ENCODE measurements around the gene MAN1B1.

DNA sequence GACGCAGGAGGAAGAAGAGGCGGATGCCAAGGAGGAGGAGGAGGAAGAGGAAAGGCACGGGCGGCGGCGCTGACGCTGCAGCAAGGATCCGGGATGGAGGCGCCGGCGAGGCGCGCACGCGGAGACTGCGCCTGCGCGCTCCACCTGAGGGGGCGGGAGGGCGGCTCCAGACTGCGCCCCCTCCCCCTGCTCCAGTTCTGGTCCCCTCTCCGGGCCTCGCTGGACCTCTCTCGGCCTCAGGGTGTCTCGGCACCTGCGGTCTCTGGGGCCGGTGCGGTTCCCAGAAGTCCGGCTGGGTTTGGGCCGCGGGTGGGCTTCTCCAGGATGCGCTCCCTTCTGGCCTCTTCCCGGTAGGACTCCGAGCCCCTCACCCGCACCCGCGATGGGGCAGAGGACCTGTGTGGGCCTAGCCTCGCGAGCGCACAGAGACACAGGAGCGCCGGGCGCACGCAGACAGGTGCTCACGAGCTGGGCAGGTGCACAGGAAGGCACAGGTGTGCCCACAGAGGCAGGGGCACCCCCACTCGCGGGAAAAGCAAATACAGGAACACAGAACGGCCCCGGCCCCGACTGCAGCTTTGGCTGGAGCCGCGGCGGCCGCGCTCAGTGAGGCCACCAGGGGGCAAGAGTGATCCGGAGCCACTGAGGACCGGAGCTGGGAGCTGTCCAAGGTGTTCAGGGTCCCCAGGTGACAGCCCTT lies 40.5 kb upstream of the MAN1B1 start, which contains the start of gene NPDC1:
- TF ChIP-seq EZH2phosphoT487 (IDR thresholded peaks at IDR 0.05; ENCODE audit: borderline replicate concordance) = no peak
- TF ChIP-seq SP1 (IDR thresholded peaks at IDR 0.05; ENCODE audit: low read depth) = no peak
- TF ChIP-seq, protein P1, sequence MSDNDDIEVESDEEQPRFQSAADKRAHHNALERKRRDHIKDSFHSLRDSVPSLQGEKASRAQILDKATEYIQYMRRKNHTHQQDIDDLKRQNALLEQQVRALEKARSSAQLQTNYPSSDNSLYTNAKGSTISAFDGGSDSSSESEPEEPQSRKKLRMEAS (IDR thresholded peaks at IDR 0.05) = no peak
- TF ChIP-seq, protein P2, sequence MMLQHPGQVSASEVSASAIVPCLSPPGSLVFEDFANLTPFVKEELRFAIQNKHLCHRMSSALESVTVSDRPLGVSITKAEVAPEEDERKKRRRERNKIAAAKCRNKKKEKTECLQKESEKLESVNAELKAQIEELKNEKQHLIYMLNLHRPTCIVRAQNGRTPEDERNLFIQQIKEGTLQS (IDR thresholded peaks at IDR 0.05) = no peak
- TF ChIP-seq TCF7L2 (IDR thresholded peaks at IDR 0.05; ENCODE audit: borderline replicate concordance, extremely low read depth, insufficient read depth, insufficient read length) = no peak
- no peak for TF ChIP-seq EZH2 (IDR thresholded peaks at IDR 0.05)
- TF ChIP-seq, protein P3, sequence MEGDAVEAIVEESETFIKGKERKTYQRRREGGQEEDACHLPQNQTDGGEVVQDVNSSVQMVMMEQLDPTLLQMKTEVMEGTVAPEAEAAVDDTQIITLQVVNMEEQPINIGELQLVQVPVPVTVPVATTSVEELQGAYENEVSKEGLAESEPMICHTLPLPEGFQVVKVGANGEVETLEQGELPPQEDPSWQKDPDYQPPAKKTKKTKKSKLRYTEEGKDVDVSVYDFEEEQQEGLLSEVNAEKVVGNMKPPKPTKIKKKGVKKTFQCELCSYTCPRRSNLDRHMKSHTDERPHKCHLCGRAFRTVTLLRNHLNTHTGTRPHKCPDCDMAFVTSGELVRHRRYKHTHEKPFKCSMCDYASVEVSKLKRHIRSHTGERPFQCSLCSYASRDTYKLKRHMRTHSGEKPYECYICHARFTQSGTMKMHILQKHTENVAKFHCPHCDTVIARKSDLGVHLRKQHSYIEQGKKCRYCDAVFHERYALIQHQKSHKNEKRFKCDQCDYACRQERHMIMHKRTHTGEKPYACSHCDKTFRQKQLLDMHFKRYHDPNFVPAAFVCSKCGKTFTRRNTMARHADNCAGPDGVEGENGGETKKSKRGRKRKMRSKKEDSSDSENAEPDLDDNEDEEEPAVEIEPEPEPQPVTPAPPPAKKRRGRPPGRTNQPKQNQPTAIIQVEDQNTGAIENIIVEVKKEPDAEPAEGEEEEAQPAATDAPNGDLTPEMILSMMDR (IDR thresholded peaks at IDR 0.05 in 2 of 3, conservative IDR thresholded peaks at IDR 0.05 in 1 of 3; ENCODE audit: borderline replicate concordance in 1 of 3, insufficient read depth in 1 of 3, low read depth in 2 of 3, low read length in 2 of 3) = peak in 2 of 3 experiments; percentile 82 to 86; a peak in 4 of 6 replicates

Data from HCT116 (cell line).